ENCODE data around the gene GALNT10. TPM values are rescaled to one million over a fixed set of nuclear protein-coding genes. Genes with fewer than 3 reads are reported as not detected.

GALNT10 gene
- total and polyA plus RNA-seq, 2 of the 8 experiments (the other 6 are each of a cell fraction or from before 2014, with no cell fraction given), result 4.6 to 15.5 TPM

- TF ChIP-seq KDM1A (IDR thresholded peaks at IDR 0.05; ENCODE audit: borderline replicate concordance, low read length) (no peak), POLR2AphosphoS5 (IDR thresholded peaks at IDR 0.05; ENCODE audit: low read depth, low read length) (no peak), SP1 (IDR thresholded peaks at IDR 0.05; ENCODE audit: low read depth, low read length) (no peak)
These were observed 140.7 kb downstream of the GALNT10 start (continued) for GRCh38 chr5:154331232-154331631.
